Testis (tissue), 3 donors: ENCODE data around the gene ADIRF. TPM values are rescaled to one million over a fixed set of nuclear protein-coding genes. Genes with fewer than 3 reads are reported as not detected.
"Not testable (repeated sequence)": the region's sequence is repeated elsewhere in the genome, so short reads cannot be mapped to it uniquely, and the experiment has no call there.

Experiments
- DNase-seq: peaks from one replicate; pipeline ENCODE4 v3.0.0-alpha.2; 2019
- H3K27ac ChIP-seq, 2 donors: fragments of 200-600 bp; sonication (generic); one replicate each; pipeline ENCODE4 v1.5.1; 2019
- H3K27me3 ChIP-seq: fragments of 200-600 bp; sonication (generic); one replicate; pipeline ENCODE4 v1.5.1; 2019
- H3K36me3 ChIP-seq: fragments of 200-600 bp; sonication (generic); one replicate; pipeline ENCODE4 v1.5.1; 2017; ENCODE audit warnings: low read depth; ENCODE audit errors: missing control alignments
- H3K4me1 ChIP-seq: fragments of 200-600 bp; sonication (generic); one replicate; pipeline ENCODE4 v1.5.1; 2019
- H3K4me3 ChIP-seq, 2 donors: fragments of 200-600 bp; sonication (generic); one replicate each; pipeline ENCODE4 v1.5.1; 2017 to 2019
- H3K9me3 ChIP-seq: fragments of 200-600 bp; sonication (generic); one replicate; pipeline ENCODE4 v1.5.1; 2017
- POLR2A ChIP-seq: fragments of 450-650 bp; IDR thresholded peaks from one replicate; pipeline ENCODE4 v1.6.1; 2017; ENCODE audit warnings: antibody characterized with exemption, mild to moderate bottlenecking, moderate library complexity
- WGBS, 2 donors: methylation state at CpG; one replicate each; pipeline ENCODE4 v1.1.5; 2018; 5-methylcytosine and 5-hydroxymethylcytosine counted together
- intact Hi-C: fragments of 100-400 bp; cut with DNase I; formaldehyde crosslinking; loops from one replicate; pipeline ENCODE4 v1.15.1; 2023; ENCODE audit warnings: low total_unique reads
- polyA plus RNA-seq: library from polyadenylated mRNA; stranded (reverse); fragments of 350-450 nt; fragmentation: Illumina TruSeq; extraction: RNeasy Lipid Tissue Mini Kit (QIAGEN cat#74804); gene quantifications from one replicate; pipeline ENCODE4 v1.2.3, GENCODE V29; 2014; ENCODE audit warnings: low read depth, low replicate concordance; ENCODE audit not compliant: insufficient read depth
- total RNA-seq, 2 donors: library from RNA; depleted of rRNA; stranded (reverse); fragments of >200 nt; gene quantifications; one replicate each; pipeline ENCODE4 v1.2.3, GENCODE V29; 2016
- TF ChIP-seq, protein P1 (sequence below), 3 experiments: fragments of 450-650 bp in 2 of 3; fragments of 200-600 bp in 1 of 3; sonication (generic) in 1 of 3; IDR thresholded peaks; one replicate each; pipeline ENCODE4 v1.5.1; 2016 to 2019; ENCODE audit warnings: antibody characterized with exemption in 3 of 3, mild to moderate bottlenecking in 2 of 3, moderate library complexity in 1 of 3

Gene ADIRF
- total and polyA plus RNA-seq, 3 donors from 2014 or later = 21.4 to 85.6 (median 35.0) TPM

DNA sequence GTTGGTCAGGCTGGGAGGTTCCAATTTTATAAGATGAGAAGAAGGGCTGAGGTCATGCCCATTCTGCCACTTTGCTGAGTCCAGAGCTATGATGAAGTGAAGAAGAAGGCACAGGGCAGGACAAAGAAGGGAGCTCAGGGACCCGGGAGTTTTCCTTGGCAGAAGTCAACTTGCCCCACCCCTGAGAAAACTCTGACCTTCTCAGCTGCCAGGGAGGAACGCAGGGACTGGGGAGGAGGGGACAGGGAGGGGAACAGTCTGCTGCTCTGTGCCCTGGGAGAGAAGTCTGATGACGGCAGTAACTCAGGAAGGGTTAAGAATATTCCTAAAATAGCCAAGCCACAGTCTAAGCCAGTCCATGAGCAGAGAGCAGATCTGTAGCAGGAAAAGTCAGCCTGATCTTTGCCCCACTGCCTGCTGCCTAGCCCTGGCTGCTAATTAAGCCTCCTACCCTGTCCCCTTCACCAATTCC is 11.7 kb downstream of the ADIRF start:
- Histone ChIP-seq H3K4me3 (no peak overlapping the region), H3K4me1 (peaks cover 18% of the 10 kb centered on the region), H3K36me3 (no peaks in the 10 kb centered on the region), H3K9me3 (no peaks in the 10 kb centered on the region), H3K27ac (peak overlapping the region; percentile 56 to 86), H3K27me3 (no peaks in the 10 kb centered on the region)
- no peak for DNase-seq
- intact Hi-C loops = loop anchor here (10.0 kb wide), 1 partner anchor 115 kb away; the partner anchor contains the start of genes GLUD1 and SHLD2
- no peak for TF ChIP-seq POLR2A
- TF ChIP-seq, protein P1, sequence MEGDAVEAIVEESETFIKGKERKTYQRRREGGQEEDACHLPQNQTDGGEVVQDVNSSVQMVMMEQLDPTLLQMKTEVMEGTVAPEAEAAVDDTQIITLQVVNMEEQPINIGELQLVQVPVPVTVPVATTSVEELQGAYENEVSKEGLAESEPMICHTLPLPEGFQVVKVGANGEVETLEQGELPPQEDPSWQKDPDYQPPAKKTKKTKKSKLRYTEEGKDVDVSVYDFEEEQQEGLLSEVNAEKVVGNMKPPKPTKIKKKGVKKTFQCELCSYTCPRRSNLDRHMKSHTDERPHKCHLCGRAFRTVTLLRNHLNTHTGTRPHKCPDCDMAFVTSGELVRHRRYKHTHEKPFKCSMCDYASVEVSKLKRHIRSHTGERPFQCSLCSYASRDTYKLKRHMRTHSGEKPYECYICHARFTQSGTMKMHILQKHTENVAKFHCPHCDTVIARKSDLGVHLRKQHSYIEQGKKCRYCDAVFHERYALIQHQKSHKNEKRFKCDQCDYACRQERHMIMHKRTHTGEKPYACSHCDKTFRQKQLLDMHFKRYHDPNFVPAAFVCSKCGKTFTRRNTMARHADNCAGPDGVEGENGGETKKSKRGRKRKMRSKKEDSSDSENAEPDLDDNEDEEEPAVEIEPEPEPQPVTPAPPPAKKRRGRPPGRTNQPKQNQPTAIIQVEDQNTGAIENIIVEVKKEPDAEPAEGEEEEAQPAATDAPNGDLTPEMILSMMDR (IDR thresholded peaks at IDR 0.05) = no peak
- 25 to 50% methylated on average over 3 of the region's 3 CpGs for WGBS, 2 donors

DNA sequence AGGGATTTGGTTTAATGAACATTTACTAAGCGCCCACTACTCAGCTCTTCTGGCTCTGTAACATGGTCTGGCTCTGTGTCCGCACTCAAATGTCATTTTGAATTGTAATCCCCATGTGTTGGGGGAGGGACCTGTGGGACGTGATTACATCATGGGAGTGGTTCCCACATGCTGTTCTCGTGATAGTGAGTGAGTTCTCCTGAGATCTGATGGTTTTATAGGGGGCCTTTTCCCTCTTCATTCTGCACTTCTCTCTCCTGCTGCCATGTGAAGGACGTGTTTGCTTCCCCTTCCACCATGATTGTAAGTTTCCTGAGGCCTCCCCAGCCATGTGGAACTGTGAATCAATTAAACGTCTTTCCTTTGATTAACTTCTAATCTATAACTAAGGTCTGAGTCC is 12.7 kb downstream of the ADIRF start:
- 66 to 82% methylated on average over 6 of the region's 6 CpGs for WGBS, 2 donors
- peak overlapping the region in 1 of 2 donors; percentile 86 for H3K27ac ChIP-seq
- H3K4me3 ChIP-seq, intact Hi-C loops, H3K9me3 ChIP-seq, DNase-seq, H3K36me3 ChIP-seq, H3K27me3 ChIP-seq: not testable (repeated sequence)
- peaks cover 18% of the 10 kb centered on the region for H3K4me1 ChIP-seq

DNA sequence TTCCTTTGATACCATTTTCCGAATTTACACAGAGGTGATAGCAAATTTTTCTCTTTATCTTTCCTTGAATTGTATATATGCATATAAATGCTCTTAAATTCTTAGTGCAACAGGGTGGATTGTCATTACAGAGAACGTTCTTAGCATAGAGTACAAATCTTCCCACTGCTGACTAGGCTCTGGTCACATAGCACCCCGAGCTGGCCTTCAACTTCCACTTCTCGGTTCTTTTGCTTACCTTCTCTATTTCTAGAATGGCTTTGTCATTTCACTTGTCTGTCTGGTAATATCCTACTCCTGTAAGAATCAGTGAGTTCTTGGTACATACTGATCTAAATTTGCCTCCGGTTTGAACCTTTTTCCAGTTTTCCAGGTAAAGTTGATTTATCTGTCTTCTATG is 13.4 kb downstream of the ADIRF start:
- Histone ChIP-seq H3K27ac (no peak overlapping the region), H3K36me3 (no peaks in the 10 kb centered on the region), H3K4me3 (no peak overlapping the region), H3K4me1 (peaks cover 18% of the 10 kb centered on the region), H3K9me3 (no peaks in the 10 kb centered on the region), H3K27me3 (no peaks in the 10 kb centered on the region)
- WGBS, 2 donors = 73 to 77% methylated on average over 5 of the region's 5 CpGs
- TF ChIP-seq POLR2A = no peak
- TF ChIP-seq, protein P1 (IDR thresholded peaks at IDR 0.05) = no peak
- intact Hi-C loops = no loop called here
- no peak for DNase-seq

DNA sequence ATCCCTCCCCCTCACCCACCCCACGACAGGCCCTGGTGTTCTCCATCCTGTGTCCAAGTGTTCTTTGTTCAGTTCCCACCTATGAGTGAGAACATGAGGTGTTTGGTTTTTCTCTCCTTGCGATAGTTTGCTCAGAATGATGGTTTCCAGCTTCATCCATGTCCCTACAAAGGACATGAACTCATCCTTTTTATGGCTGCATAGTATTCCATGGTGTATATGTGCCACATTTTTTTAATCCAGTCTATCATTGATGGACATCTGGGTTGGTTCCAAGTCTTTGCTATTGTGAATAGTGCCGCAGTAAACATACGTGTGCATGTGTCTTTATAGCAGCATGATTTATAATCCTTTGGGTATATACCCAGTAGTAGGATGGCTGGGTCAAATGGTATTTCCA is 16.2 kb downstream of the ADIRF start:
- H3K9me3 ChIP-seq, DNase-seq, H3K27me3 ChIP-seq, H3K27ac ChIP-seq, intact Hi-C loops, H3K4me3 ChIP-seq, H3K36me3 ChIP-seq: not testable (repeated sequence)
- H3K4me1 ChIP-seq = peaks cover 18% of the 10 kb centered on the region
- WGBS, 2 donors = 94 to 99% methylated on average over 4 of the region's 4 CpGs

DNA sequence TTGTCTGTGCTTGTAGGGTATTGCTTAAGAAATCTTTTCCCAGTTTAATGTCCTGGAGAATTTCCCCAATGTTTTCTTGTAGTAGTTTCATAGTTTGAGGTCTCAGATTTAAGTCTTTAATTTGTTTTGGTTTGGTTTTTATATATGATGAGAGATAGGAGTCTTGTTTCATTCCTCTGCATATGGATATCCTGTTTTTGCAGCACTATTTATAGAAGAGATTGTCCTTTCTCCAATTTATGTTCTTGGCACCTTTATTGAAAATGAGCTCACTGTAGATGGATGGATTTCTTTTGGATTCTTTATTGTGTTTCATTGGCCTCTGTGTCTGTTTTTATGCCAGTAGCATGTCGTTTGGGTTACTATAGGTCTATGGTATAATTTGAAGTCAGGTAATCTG is 20.2 kb downstream of the ADIRF start:
- 78 to 80% methylated on average over 1 of the region's 1 CpG for WGBS, 2 donors
- intact Hi-C loops = no loop called here
- H3K9me3 ChIP-seq = no peaks in the 10 kb centered on the region
- TF ChIP-seq, protein P1 (IDR thresholded peaks at IDR 0.05) = no peak
- TF ChIP-seq POLR2A = no peak
- no peaks in the 10 kb centered on the region for H3K27me3 ChIP-seq
- H3K36me3 ChIP-seq = no peaks in the 10 kb centered on the region
- DNase-seq = no peak
- H3K27ac ChIP-seq = no peak overlapping the region
- no peak overlapping the region for H3K4me3 ChIP-seq
- H3K4me1 ChIP-seq = no peaks in the 10 kb centered on the region

DNA sequence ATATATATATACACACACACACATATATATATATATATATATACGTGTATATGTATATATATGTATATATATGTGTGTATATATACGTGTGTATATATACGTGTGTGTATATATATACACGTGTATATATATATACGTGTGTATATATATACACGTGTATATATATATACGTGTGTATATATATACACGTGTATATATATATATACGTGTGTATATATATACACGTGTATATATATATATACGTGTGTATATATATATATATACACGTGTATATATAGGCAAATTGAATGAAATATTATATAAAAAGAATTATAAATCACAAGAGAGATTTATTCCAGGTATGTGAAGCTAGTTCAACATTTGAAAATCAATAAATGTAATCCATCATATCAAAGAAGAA is 23.1 kb downstream of the ADIRF start:
- H3K27me3 ChIP-seq, H3K9me3 ChIP-seq, DNase-seq, intact Hi-C loops, H3K27ac ChIP-seq, H3K4me1 ChIP-seq, H3K36me3 ChIP-seq, H3K4me3 ChIP-seq: not testable (repeated sequence)
- WGBS, 2 donors = 76 to 87% methylated on average over 12 of the region's 12 CpGs
